Left cardiac atrium (tissue), 4 donors: ENCODE data around the gene ZBTB7B. TPM values are rescaled to one million over a fixed set of nuclear protein-coding genes. Genes with fewer than 3 reads are reported as not detected.
"Not testable (repeated sequence)": the region's sequence is repeated elsewhere in the genome, so short reads cannot be mapped to it uniquely, and the experiment has no call there.

Experiments used
- ATAC-seq, 2 donors: fragments of 200-7000 bp; cut with Tn5 transposase; one replicate each; pipeline ENCODE4 v1.9.1; 2020; ENCODE audit warnings: mild to moderate bottlenecking in 2 of 2, moderate library complexity in 2 of 2
- DNase-seq: peaks from one replicate; pipeline ENCODE4 v3.0.0-alpha.2; 2020
- intact Hi-C, 2 donors: fragments of 100-400 bp; cut with DNase I; formaldehyde crosslinking; loops; one replicate each; pipeline versions ENCODE4 v1.14.1 to v1.15.1; 2022 to 2023
- total RNA-seq, 2 donors: library from RNA; stranded (reverse); fragmentation: NEBNext Ultra II Directional; extraction: Animal tissue kit (Norgen Biotek cat#: 25700); gene quantifications; one replicate each; pipeline ENCODE4 v1.2.1, GENCODE V29; 2021
- donor health status: DM: no; HTN: yes; CAD: no.
- donor health status: DM: no; HTN: yes; CAD: no; lungs with severe emphysema.
- donor health status: DM: yes; HTN: yes; CAD: no.
- donor health status: Dilated cardiomyopathy.

The ZBTB7B gene
- total RNA-seq, 2 donors from 2014 or later: 49.6 to 52.6 TPM

- intact Hi-C loops: loop anchor here in 1 of 2 donors (5.0 kb wide), 2 partner anchors 48 to 98 kb away; partner anchors contain the start of gene EFNA4
- ATAC-seq: no peak
- DNase-seq: no peak
These were observed 38.2 kb upstream of the ZBTB7B start for GRCh38 chr1:154964359-154964758.

DNA sequence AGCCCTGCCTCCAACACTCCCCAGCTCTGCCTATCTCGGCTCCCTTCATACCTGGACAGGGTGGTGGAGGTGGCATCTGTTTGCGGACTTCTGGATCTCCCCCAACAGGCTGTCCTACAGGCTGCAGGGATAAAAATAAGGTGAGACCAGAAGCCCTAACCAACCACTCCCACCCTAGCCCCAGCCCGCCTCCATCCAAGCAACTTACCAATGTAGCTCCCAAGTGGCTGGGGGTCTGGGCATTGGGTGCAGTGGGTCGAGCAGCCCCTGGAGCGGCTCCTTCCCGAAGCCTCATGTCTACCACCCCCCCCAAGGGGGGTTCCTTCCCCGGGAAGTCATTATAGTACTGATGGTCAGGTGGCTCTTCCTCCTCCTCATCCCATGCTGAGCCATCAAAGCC lies 36.5 kb upstream of the ZBTB7B start:
- DNase-seq: no peak
- intact Hi-C loops: no loop called here
- no peak for ATAC-seq

DNA sequence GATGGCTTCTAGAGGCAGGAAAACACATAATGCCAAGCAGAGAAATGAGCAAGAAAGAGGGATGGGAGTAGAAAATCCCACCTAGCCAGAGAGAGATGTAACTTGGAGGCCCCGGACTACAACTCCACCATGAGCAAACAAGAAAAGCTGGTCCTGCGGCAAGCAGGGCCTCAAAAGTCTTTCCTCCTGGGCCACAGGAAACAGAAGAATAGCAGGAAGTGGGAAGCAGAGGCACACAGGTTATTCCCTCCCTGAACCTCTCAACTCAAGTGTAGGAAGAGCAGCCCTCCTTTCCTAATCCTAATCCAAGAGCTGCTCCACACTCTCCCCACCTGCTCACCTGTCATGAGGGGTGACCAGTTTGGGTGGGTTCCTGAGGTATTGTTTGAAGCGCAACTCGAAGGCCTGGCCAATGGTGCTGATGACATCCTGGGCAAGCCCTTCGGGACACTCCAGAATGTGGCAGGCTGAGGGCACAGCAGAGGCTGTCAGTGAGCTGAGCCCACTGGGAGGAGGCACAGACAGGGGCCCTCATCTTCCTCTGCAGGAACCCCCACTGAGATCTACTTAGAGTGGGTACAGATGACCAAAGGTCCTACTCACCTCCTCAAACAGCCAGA lies 35.2 kb upstream of the ZBTB7B start:
- intact Hi-C loops: no loop called here
- ATAC-seq (no peak), DNase-seq (no peak)

DNA sequence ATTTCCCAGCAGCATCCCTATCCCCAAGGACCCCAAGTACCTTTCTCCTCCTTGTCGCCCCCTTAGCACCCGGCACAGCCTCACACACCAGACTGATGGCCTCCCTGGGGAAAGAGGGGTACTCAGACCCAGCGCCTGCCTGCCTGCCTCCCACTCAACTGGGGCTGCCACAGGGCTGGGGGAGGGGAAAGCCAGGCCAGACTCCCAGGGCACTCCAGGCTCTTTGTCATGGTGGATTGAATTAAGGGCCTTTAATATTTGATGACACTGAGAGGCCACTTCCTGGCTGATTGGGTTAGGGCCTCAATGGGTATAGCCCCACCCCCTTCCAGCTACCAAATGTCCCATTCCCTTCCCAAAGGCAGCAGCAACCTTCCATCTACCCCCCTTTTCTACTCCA lies 33.9 kb upstream of the ZBTB7B start:
- DNase-seq (no peak), ATAC-seq (no peak)
- intact Hi-C loops: no loop called here

DNA sequence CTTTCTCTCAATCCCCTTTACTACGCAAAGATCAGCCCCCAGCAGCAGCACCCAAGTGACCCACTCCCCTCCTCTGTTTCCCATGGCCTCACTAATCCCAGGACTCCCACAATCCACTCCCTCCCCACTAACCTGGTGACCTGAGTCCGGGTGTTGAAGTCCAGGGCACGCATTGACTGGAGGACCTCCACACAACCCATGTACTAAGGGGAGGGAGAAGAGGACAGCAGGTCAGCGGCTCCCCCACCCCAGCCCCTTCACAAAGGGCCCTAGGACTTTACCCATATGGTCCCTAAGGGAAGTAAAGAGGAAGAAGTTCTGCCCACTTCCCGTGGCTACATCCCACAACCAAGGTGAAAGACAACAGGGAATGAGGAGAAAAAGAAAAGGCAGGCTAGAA lies 33.4 kb upstream of the ZBTB7B start:
- DNase-seq: no peak
- intact Hi-C loops: no loop called here
- ATAC-seq: no peak

- ATAC-seq (no peak), DNase-seq (peak; percentile 51)
- intact Hi-C loops: no loop called here
These were observed 32.6 kb upstream of the ZBTB7B start for GRCh38 chr1:154969860-154970452.

DNA sequence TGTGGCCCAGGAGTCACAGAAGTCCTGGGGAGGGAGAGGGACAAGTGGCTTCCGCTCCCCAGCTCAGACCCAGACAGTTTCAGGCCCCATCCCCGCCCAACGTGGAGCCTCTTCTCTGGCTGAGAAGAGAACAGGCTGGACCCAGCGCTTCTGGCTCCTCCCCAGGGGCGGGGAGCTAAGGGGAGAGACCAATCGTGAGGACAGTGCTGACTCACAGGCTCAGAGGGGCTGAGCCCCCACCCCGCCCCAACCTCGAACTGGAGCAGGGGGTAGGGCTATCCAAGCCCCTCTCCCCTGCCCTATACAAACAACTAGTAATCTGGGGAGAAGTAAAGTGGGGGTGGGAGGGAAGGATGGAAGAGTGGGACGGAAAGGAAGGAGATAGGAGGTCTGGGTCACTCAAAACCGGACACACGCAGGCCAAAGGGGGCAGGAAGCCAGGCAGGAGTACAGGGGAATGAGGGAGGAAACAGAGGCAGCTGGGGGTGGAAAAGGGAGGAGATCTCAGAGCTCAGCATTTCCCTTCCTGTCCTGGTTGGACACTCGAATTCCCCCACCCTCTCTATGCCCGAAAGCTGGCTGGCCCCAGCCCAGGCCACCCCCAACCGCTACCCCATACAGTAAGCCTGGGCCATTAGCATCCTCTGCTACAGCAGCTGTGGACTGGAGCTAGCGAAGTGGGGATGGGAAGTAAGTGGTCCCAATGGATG lies 31.8 kb upstream of the ZBTB7B start, which contains the start of gene SHC1:
SHC1 (minus strand) TSS at position 117 of the 710 bp plus-strand sequence. CDS start 221 bp downstream, outside the sequence.
- intact Hi-C loops: no loop called here

GRCh38 chr1:154971341-154971998 lies 31.1 kb upstream of the ZBTB7B start:
- intact Hi-C loops: no loop called here
- DNase-seq (peak; percentile 62), ATAC-seq (no peak)

More for the DNA sequence above, 31.8 kb upstream of the ZBTB7B start, which contains the start of gene SHC1:
- peak; percentile 59 to 70 for ATAC-seq
- peak; percentile 97 for DNase-seq

DNA sequence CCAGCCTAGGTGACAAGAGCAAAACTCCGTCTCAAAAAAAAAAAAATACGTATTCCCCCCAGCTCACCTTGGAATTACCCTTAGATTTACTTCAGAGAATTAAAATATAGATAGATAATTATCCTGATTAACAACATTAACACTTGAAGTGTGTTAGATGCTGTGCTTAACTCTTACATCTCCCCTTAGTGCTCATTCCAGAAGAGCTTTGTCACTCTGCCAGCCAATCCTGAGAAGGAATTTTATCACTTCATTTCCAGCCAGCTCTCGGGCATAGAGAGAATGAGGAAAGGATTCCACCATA lies 30.4 kb upstream of the ZBTB7B start:
- intact Hi-C loops: no loop called here
- ATAC-seq (no peak), DNase-seq (no peak)

- intact Hi-C loops: no loop called here
- DNase-seq: peak; percentile 85
These were observed 29.9 kb upstream of the ZBTB7B start for GRCh38 chr1:154972517-154973343.

DNA sequence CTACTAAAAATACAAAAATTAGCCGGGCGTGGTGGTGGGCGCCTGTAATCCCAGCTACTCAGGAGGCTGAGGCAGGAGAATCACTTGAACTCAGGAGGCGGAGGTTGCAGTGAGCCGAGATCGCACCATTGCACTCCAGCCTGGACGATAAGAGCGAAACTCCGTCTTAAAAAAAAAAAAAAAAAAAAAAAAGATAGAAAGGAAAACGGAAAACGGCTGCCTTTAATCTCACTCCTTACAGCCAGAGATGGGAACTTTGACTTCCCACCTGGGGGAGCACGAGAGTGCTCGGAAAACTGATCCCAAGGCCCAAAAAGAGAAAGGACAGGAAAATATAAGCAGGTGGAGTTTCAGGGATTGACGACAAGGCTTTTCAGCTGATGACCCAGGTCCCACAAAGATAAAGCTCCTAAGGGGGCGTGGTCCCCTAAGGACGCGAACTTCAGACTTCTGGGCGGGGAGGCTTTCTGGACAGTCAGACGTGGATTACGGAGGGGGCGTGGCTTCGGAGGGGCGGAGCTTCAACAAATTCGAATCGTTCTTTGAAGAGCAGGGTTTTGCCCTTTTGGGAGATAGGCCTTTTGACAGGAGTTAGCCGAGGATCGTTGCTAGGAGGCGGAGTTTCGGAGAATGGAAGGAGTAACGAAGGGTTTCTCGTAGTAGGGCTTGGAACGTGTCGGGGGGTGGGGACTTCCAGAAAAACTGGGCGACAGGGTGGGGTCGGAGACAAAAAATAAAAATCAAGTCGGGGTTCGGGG lies 29.1 kb upstream of the ZBTB7B start:
- peak; percentile 42 to 61 for ATAC-seq
- peak; percentile 98 for DNase-seq
- intact Hi-C loops: loop anchor here in 1 of 2 donors (2.0 kb wide), 1 partner anchor 27 kb away; no protein-coding TSS in a partner anchor

More at GRCh38 chr1:154972517-154973343, 29.9 kb upstream of the ZBTB7B start:
- ATAC-seq: no peak

GRCh38 chr1:154974102-154974807 lies 28.3 kb upstream of the ZBTB7B start, which contains the start of gene CKS1B:
Gene CKS1B (plus strand): TSS chr1:154974681. CDS start chr1:154974746, 65 bp downstream.
- peak; percentile 97 for DNase-seq
- intact Hi-C loops: loop anchor here in 1 of 2 donors (2.0 kb wide), 1 partner anchor 27 kb away; no protein-coding TSS in a partner anchor

DNA sequence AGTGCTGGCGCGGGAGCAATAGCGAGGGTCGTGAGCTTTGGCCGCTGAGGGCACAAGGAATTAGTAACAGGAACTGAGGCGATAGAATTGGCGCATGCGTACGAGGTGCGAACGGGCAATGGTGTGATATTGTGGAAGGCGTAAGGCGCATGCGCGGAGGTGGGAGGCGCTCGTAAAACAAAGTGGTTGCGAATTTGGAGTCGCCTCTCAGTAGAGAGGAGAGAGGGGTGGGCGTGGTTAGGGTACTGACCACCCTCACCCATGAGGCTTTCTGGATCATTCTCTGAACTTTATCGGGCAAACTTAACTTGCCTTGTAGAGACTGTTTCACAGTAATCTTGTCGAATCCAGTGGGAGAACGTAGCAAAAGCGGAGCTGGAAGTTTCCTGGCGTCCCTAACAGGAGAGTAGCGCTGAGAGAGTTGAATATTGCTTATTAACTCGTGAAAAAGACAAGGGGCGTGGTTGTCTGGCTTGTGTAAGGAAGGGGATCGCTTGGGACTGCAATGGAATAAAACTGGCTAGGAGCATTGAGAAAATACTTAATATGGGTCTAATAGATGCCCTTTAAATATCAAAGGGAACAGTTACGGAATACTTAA lies 27.7 kb upstream of the ZBTB7B start:
- ATAC-seq: peak; percentile 63 to 66
- intact Hi-C loops: loop anchor here in 1 of 2 donors (2.0 kb wide), 1 partner anchor 26 kb away; no protein-coding TSS in a partner anchor
- peak; percentile 96 for DNase-seq

More at GRCh38 chr1:154974102-154974807, 28.3 kb upstream of the ZBTB7B start, which contains the start of gene CKS1B:
- ATAC-seq: peak; percentile 86 to 90

DNA sequence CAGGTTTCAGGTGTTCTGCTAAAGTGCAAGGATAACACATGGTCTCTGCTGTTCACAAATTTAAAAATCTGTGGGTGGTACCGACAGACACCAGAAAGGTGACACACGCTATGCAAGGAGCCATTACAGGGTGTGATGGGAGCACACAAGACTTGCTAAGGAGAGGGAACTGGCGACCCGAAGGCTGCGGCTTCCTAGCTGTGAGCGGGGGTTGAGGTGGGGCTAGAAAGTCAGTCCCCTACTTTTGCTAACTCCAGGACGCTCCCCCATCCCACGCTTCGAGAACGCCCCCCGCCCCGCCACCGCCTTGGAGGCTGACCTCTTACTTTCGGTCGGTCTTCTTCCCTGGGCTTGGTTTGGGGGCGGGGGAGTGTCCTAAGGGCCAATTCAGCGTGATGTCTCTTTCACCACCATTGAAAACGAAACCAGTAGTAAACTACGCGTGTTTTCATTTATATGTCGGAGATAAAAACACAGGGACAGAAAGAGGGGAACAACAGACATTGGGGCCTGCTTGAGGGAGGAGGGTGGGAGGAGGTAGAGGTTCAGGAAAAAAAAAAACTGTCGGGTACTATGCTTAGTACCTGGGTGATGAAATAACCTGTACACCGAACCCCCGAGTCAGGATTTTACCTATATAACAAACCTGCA lies 27.1 kb upstream of the ZBTB7B start:
- intact Hi-C loops: loop anchor here in 1 of 2 donors (2.0 kb wide), 1 partner anchor 25 kb away; no protein-coding TSS in a partner anchor
- peak; percentile 62 for DNase-seq
- no peak for ATAC-seq

DNA sequence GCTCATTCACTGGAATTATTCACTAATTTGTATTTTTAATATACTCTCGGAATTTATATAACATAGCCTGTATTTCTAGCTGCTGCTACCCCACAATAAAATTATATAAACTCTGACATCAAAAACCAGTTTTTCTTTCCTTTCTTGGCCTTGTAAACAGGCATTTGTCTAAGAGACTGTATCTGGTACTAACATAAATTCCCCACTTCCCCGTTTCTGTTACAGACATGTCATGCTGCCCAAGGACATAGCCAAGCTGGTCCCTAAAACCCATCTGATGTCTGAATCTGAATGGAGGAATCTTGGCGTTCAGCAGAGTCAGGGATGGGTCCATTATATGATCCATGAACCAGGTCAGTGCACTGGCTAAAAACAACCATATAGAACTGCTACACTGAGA lies 24.8 kb upstream of the ZBTB7B start:
- DNase-seq, intact Hi-C loops, ATAC-seq: not testable (repeated sequence)

DNA sequence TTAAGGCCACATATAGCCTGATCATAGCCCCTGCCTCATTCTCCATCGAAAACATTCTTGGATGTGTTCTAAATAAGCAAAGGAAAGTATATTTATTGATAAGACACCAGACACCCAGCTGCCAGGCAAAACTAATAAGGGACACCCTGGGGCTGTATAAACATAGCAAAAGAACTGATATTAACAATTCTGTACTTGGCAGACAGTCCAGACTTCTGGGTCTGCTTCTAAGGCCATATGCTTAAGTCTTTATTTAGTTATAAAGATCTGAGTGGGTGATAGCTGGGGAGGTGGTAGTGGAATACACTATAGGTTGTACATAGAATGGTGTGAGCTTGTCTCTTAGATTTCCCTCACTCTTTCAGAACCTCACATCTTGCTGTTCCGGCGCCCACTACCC lies 24.2 kb upstream of the ZBTB7B start:
- intact Hi-C loops: no loop called here
- ATAC-seq (no peak), DNase-seq (no peak)
